Heart left ventricle (tissue), 16 donors: Measurements from ENCODE around the gene MGAT5. TPM values are rescaled to one million over a fixed set of nuclear protein-coding genes. Genes with fewer than 3 reads are reported as not detected.

Experiments used
- ATAC-seq, 4 donors: fragments of 200-7000 bp; cut with Tn5 transposase; one replicate each; pipeline ENCODE4 v1.9.1; 2020 to 2022; ENCODE audit warnings: moderate library complexity in 4 of 4, mild to moderate bottlenecking in 3 of 4, moderate number of reproducible peaks in 1 of 4
- DNase-seq, 5 donors: peaks; one replicate each; pipeline ENCODE4 v3.0.0-alpha.2; 2020
- H3K27ac ChIP-seq, 12 donors: fragments of 200-600 bp; sonication (generic) in 4 of 12; one replicate each; pipeline versions ENCODE4 v1.5.0 to v1.8.0; 2016 to 2022; ENCODE audit warnings: mild to moderate bottlenecking in 2 of 12
- H3K27me3 ChIP-seq, 9 donors: fragments of 200-600 bp; sonication (generic) in 2 of 9; one replicate each; pipeline versions ENCODE4 v1.5.1 to v1.8.0; 2016 to 2022; ENCODE audit warnings: mild to moderate bottlenecking in 3 of 9
- H3K36me3 ChIP-seq, 9 donors: fragments of 200-600 bp; sonication (generic) in 2 of 9; one replicate each; pipeline versions ENCODE4 v1.5.0 to v1.8.0; 2018 to 2022; ENCODE audit warnings: mild to moderate bottlenecking in 2 of 9
- H3K4me1 ChIP-seq, 12 donors: fragments of 200-600 bp; sonication (generic) in 4 of 12; one replicate each; pipeline versions ENCODE4 v1.5.0 to v1.8.0; 2016 to 2022; ENCODE audit warnings: mild to moderate bottlenecking in 3 of 12
- H3K4me3 ChIP-seq, 12 donors: fragments of 200-600 bp; sonication (generic) in 4 of 12; one replicate each; pipeline versions ENCODE4 v1.5.0 to v1.8.0; 2017 to 2022; ENCODE audit warnings: mild to moderate bottlenecking in 9 of 12, moderate library complexity in 4 of 12
- H3K9me3 ChIP-seq, 12 donors: fragments of 200-600 bp; sonication (generic) in 4 of 12; one replicate each; pipeline versions ENCODE4 v1.5.0 to v1.8.0; 2016 to 2022; ENCODE audit warnings: mild to moderate bottlenecking in 1 of 12
- POLR2A ChIP-seq, 2 donors: fragments of 450-650 bp; IDR thresholded peaks; one replicate each; pipeline ENCODE4 v1.6.1; 2017; ENCODE audit warnings: antibody characterized with exemption in 2 of 2, mild to moderate bottlenecking in 2 of 2, moderate library complexity in 2 of 2
- WGBS, 4 donors: extraction: QIAGEN DNeasy Blood & Tissue Kit in 2 of 4; methylation state at CpG; one replicate each; pipeline versions ENCODE4 v1.1.5 to v1.1.7; 2013 to 2018; 5-methylcytosine and 5-hydroxymethylcytosine counted together
- intact Hi-C, 10 donors: fragments of 100-400 bp; cut with DNase I; formaldehyde crosslinking; loops; one replicate each; pipeline versions ENCODE4 v1.11.1 to v1.14.2; 2022
- polyA plus RNA-seq, 2 donors: library from polyadenylated mRNA; stranded (reverse); fragments of 200-250 nt; gene quantifications; one replicate each; pipeline ENCODE4 v1.2.3, GENCODE V29; 2013
- total RNA-seq, 9 donors: library from RNA; depleted of rRNA in 2 of 9; stranded (reverse); fragments of >200 nt in 2 of 9; fragmentation: NEBNext Ultra II Directional in 3 of 9; extraction: Animal tissue kit (Norgen Biotek cat#: 25700) in 3 of 9; gene quantifications; one replicate each; pipeline versions ENCODE4 v1.1.0 to v1.2.4, GENCODE V29; 2016 to 2023
- TF ChIP-seq, protein P1 (sequence below), 12 donors: fragments of 200-600 bp; sonication (generic) in 4 of 12; IDR thresholded peaks; one replicate each; pipeline versions ENCODE4 v1.5.0 to v1.8.0; 2018 to 2022; ENCODE audit warnings: antibody characterized with exemption in 12 of 12, mild to moderate bottlenecking in 5 of 12
- donor health status: ischemic (EF 13 %, LVEDD 7.1; RV severe dilation, severe dysfunction).
- donor health status: healthy with polysubstance abuse.
- donor health status: DM: no; HTN: yes; CAD: no.
- donor health status: DM: no; HTN: no; CAD: no.
- donor health status: ischemic (EF 25% LVEDD 6.9; RV normal size, moderate dysfunction).
- donor health status: ischemic (EF 25% LVEDD 5.7; RV mildly dilated, moderate dysfunction).
- donor health status: healthy.
- donor health status: DM: yes; HTN: yes; CAD: no.
- donor health status: ischemic (EF 35%, LVEDD 5.7; RV mildly dilated, moderate dysfunction).
- donor health status: nonischemic (EF 11% LVEDD 7.7; RV severe dilation, severe dysfunction).
- donor health status: DM: yes; HTN: yes; CAD: no.
- donor health status: PGD.
- donor health status: ischemic (EF 29% LVEDD 5.4; RV normal size, mild dysfunction).
- donor health status: nonischemic (EF 23%, LVEDD 6.1; RV moderate dilation, normal function).

The MGAT5 gene
- total and polyA plus RNA-seq, 11 donors, result 9.7 to 116 (median 79.3) TPM

DNA sequence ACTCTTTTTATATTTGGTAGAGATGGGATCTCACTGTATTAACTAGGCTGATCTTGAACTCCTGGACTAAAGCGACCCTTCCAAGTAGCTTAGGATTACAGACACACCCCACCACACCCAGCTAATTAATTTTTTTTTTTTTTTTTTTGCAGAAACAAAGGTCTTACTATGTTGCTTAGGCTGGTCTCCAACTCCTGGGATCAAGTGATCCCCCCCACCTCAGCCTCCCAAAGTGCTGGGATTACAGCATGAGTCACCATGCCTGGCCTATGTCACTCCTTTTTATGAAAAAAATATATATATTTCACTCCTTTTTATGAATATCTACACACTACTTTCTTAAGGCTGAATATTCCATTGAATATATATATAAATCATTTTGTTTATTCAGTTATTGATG lies 162.8 kb downstream of the MGAT5 start:
- WGBS, 4 donors, result 91 to 100% (median 96%) methylated on average over 1 of the region's 1 CpG
- no peak overlapping the region for H3K4me3 ChIP-seq

DNA sequence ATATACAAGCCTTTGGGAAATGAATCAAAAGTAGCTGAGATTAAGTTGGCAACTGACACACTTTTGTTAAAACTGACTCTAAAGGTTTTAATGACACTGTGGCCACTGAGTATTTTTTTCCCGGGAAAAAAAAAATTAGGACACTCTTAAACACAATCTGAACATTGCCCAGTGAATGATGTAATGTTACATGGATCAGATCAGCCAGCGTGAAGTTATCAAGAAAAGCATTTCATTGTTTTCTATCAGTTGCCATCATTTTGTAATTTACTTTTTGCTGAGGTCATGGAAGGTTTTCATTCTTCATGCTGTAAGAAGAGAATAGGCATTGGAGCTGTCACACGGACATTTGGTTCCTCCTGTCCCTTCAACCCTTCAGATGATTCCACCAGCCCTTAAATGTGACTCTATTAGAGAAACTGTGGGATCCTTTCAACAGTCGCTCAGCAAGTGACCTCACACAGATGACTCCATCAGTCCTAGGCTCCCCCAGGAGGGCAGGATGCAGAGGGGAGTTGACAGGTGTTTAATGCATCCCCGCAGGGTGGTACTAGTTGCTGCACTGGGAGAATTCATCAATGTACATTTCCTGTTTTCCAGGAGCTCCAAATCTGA lies 164.2 kb downstream of the MGAT5 start:
- peaks cover 0 to 28% (median 19%) of the 10 kb centered on the region in 9 donors for H3K36me3 ChIP-seq
- no peaks in the 10 kb centered on the region for H3K27me3 ChIP-seq
- no peak overlapping the region for H3K27ac ChIP-seq
- 78 to 84% (median 82%) methylated on average over 5 of the region's 5 CpGs for WGBS, 4 donors
- H3K4me1 ChIP-seq, result peaks cover 0 to 23% (median 4%) of the 10 kb centered on the region in 12 donors
- ATAC-seq, result no peak
- intact Hi-C loops, result loop anchor here in 5 of 10 donors (10.0 kb wide), 1 partner anchor 533 kb away; no protein-coding TSS in a partner anchor
- no peak overlapping the region for H3K4me3 ChIP-seq
- TF ChIP-seq, protein P1, sequence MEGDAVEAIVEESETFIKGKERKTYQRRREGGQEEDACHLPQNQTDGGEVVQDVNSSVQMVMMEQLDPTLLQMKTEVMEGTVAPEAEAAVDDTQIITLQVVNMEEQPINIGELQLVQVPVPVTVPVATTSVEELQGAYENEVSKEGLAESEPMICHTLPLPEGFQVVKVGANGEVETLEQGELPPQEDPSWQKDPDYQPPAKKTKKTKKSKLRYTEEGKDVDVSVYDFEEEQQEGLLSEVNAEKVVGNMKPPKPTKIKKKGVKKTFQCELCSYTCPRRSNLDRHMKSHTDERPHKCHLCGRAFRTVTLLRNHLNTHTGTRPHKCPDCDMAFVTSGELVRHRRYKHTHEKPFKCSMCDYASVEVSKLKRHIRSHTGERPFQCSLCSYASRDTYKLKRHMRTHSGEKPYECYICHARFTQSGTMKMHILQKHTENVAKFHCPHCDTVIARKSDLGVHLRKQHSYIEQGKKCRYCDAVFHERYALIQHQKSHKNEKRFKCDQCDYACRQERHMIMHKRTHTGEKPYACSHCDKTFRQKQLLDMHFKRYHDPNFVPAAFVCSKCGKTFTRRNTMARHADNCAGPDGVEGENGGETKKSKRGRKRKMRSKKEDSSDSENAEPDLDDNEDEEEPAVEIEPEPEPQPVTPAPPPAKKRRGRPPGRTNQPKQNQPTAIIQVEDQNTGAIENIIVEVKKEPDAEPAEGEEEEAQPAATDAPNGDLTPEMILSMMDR (IDR thresholded peaks at IDR 0.05), result no peak
- TF ChIP-seq POLR2A (IDR thresholded peaks at IDR 0.05), result no peak
- no peaks in the 10 kb centered on the region for H3K9me3 ChIP-seq
- no peak for DNase-seq

More for the DNA sequence above, 162.8 kb downstream of the MGAT5 start:
- intact Hi-C loops, result loop anchor here in 5 of 10 donors (10.0 kb wide), 1 partner anchor 532 kb away; no protein-coding TSS in a partner anchor
- DNase-seq (no peak), ATAC-seq (no peak)
- H3K9me3 ChIP-seq, result no peaks in the 10 kb centered on the region
- H3K36me3 ChIP-seq, result peaks cover 0 to 24% (median 17%) of the 10 kb centered on the region in 9 donors
- TF ChIP-seq, protein P1 (IDR thresholded peaks at IDR 0.05), result no peak
- TF ChIP-seq POLR2A (IDR thresholded peaks at IDR 0.05), result no peak
- H3K27ac ChIP-seq, result no peak overlapping the region
- H3K27me3 ChIP-seq, result no peaks in the 10 kb centered on the region
- H3K4me1 ChIP-seq, result peaks cover 0 to 25% (median 7%) of the 10 kb centered on the region in 12 donors

DNA sequence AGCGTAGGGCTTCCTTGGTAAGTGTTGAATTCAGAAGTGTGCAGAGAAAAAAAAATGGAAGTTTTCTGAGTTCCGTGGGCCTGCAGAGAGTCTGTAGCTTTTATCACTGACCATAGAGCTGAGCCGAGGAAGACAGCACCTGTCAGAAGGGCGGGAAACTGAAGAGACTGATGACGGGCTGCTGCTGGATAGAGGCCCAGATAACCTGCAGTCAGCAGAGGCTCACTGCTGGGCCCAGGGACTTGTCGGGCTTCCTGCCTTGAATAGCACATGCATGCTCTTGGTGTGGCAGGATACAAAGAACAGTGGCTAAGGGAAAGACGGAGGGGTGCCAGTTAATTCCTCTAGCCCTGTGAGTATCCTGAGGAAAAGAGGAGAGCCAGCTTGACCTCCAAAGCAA lies 166.4 kb downstream of the MGAT5 start:
- peak overlapping the region in 10 of 12 donors; percentile 9 to 76 (median 54) for H3K27ac ChIP-seq
- peak; percentile 14 to 74 (median 71) for ATAC-seq
- DNase-seq, result peak in 2 of 5 donors; percentile 37 to 51
- H3K9me3 ChIP-seq, result no peaks in the 10 kb centered on the region
- intact Hi-C loops, result no loop called here
- peaks cover 0 to 29% (median 18%) of the 10 kb centered on the region in 9 donors for H3K36me3 ChIP-seq
- no peak overlapping the region for H3K4me3 ChIP-seq
- 50 to 65% (median 62%) methylated on average over 7 of the region's 7 CpGs for WGBS, 4 donors
- no peaks in the 10 kb centered on the region for H3K27me3 ChIP-seq
- TF ChIP-seq POLR2A (IDR thresholded peaks at IDR 0.05), result no peak
- TF ChIP-seq, protein P1 (IDR thresholded peaks at IDR 0.05), result no peak
- peaks cover 0 to 23% (median 4%) of the 10 kb centered on the region in 12 donors for H3K4me1 ChIP-seq

DNA sequence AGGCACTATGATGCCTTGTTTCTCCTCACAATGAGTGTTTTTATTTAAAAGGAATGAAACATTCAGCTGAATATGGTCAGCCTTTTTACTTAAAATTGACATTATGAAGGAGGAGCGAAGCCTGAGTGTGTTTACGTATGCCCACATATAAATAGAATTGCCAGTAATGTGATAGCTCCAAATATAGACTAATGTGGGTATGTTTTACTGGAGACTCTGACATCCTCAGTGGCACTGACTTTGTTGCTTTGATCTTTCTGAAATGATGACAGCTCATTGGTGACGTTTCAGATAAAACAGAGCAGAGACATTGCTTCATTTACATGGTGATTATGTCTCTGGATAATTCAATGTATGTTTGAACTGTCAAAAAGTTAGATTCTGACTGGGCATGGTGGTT lies 167.0 kb downstream of the MGAT5 start:
- peaks cover 0 to 25% (median 4%) of the 10 kb centered on the region in 12 donors for H3K4me1 ChIP-seq
- H3K36me3 ChIP-seq, result peaks cover 0 to 29% (median 18%) of the 10 kb centered on the region in 9 donors
- TF ChIP-seq POLR2A (IDR thresholded peaks at IDR 0.05), result no peak
- TF ChIP-seq, protein P1 (IDR thresholded peaks at IDR 0.05), result no peak
- H3K27me3 ChIP-seq, result no peaks in the 10 kb centered on the region
- no peak for DNase-seq
- intact Hi-C loops, result no loop called here
- WGBS, 4 donors, result 50 to 60% (median 54%) methylated on average over 3 of the region's 3 CpGs
- H3K27ac ChIP-seq, result peak overlapping the region; percentile 9 to 76 (median 54)
- peak; percentile 10 to 73 (median 66) for ATAC-seq
- H3K4me3 ChIP-seq, result no peak overlapping the region
- H3K9me3 ChIP-seq, result no peaks in the 10 kb centered on the region
